ENCODE results near the gene GNAO1.

The GNAO1 gene

GRCh38 chr16:56351481-56351880 is 160.2 kb downstream of the GNAO1 start:
- DNase-seq = no peak

DNA sequence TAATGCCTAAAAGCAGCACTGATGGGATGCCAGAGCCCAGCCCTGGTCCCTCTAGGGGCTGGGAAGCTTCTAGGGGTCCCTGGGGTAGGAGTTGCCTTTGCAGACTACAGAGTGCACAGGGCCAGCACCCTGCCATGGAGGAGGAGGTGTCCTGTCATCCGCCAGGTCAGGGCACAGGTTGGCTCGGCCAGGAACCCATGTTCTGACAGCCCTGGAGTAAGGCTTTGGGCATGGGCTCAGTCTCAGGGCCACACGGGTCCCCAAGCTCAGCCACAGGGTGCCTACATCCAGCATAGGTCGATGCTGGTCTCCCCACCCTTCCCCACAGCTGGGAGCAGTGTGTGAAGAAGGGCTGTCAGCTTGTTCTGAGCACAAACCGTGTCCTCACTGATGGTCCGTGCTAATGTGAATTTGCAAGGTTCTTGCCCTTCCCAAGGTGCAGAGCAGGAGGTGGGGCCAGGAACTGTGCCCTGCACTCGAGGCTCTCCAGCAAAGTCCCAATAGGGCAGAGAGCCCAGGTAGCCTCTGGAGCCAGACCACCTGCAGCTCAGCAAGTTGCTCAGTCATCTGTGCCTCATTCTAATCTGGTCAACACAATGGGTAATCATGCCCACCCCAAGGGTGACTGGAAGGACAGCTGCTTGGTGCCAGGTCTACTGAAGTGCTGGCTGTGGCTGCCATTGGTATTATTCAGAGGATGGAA is 161.2 kb downstream of the GNAO1 start:
- no peak for DNase-seq

- no peak for DNase-seq
These were observed 162.0 kb downstream of the GNAO1 start for GRCh38 chr16:56353054-56353921.

DNA sequence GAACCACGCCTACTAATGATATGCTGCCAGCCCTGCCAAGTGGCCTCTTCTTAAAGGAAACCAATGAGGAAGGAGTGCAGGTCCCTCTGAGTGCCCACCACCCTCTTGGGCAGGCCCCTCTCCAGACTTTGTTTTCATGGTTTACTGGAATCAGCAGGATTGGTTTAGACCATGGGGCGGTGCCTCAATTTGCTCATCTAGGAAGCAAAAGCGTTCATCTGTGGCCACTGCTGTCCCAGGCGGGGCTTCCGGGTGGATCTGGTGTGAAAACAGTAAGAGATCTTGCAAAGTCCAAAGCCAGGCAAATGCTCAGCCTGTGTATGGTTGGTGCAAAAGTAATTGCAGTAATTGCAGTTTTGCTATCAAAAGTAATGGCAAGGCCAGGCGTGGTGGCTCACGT is 162.7 kb downstream of the GNAO1 start:
- no peak for DNase-seq

DNA sequence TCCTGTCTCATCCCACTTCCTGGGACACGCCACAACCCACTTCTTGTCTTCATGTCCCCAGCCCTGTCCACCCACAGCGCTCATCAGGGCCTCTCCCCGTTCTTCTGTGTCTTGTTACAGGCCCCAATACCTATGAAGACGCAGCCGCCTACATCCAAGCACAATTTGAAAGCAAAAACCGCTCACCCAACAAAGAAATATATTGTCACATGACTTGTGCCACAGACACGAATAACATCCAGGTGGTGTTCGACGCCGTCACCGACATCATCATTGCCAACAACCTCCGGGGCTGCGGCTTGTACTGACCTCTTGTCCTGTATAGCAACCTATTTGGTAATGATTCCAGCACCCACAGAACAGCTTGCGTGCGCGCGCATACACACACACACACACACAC is 163.5 kb downstream of the GNAO1 start:
- no peak for DNase-seq

DNA sequence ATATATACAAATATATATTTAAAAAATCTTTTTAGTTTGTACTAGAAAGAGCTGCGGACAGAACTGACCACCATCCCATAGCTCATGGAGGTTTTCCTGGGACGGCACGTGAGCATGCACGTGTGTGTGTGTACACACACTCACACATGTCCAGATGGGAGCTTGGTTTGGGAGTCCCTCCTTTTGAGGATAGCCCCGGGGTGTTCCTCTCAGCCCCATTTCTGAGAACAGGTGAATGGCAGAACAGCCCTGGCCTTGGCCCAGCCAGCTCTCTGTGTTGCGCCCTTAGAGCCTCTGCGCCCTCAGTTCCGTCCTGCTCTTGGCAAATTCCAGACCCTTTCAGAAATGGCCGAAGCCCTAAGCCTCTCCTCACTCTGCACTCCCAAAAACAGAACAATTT is 163.9 kb downstream of the GNAO1 start:
- no peak for DNase-seq

DNA sequence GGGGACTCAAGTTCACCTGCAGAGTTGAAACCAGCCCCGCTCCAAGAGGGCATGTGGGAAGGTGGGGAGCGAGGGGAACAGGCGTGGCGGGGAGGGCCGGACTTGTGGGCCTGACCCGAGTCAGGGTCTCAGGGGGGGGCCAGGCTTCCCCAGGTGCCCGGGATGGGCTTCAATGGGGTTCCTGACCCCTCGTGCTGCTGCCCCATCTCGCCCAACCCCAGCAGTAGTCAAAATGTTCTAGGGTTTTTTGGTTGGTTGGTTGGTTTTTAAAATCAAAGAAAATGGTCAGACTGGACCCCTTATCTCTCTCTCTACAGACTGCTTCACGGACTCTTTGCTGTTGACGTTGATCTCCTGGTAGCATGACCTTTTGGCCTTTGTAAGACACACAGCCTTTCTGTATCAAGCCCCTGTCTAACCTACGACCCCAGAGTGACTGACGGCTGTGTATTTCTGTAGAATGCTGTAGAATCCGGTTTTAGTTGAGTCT is 164.5 kb downstream of the GNAO1 start:
- no peak for DNase-seq

DNA sequence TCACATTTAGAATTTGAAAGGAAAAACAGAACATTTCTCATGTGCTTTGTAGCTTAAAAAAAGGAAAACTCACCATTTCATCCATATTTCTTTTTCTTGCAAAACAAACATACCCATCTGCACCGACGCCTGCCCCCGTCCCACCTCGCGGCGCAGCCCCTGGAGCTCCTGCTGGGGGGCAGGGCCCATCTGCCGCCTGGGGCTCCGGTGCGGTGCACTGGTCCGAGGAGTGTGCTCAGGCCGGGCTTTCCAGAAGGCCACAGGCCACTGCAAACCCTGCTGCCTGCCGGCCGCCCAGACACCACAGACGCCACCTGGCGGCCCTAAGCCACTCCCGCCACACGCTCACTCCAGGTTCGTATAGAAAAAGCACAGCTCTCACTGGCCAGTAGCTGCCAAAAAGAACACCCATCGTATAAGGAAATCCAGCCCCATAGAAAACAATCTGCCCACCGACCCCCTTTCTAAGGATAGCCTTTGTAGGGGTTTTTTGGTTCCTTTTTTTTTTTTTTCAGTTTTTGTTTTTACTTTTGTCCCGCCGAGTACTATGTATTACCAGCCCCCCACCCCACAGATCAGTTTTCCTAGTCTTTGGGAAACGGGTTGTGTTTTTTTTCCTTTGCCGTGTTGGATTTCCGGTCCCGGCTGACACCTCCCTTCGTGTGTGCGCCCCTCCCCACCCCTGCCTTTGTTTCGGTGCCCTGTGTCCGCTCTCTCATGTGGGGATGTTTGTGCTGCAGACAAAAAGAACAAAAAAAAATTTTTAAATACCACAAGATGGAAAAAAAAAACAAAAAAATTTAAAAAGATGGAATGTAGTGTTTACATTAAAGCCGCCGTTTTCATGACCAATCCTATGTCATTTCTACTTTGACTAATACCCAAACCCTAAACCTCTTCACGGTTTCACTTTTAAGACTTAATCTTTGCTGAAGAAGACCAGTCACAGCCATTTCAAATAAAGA is 165.3 kb downstream of the GNAO1 start:
- DNase-seq = no peak

- no peak for DNase-seq
These were observed 166.0 kb downstream of the GNAO1 start for GRCh38 chr16:56357241-56357764.

- no peak for DNase-seq
These were observed 166.6 kb downstream of the GNAO1 start for GRCh38 chr16:56357765-56358322.

DNA sequence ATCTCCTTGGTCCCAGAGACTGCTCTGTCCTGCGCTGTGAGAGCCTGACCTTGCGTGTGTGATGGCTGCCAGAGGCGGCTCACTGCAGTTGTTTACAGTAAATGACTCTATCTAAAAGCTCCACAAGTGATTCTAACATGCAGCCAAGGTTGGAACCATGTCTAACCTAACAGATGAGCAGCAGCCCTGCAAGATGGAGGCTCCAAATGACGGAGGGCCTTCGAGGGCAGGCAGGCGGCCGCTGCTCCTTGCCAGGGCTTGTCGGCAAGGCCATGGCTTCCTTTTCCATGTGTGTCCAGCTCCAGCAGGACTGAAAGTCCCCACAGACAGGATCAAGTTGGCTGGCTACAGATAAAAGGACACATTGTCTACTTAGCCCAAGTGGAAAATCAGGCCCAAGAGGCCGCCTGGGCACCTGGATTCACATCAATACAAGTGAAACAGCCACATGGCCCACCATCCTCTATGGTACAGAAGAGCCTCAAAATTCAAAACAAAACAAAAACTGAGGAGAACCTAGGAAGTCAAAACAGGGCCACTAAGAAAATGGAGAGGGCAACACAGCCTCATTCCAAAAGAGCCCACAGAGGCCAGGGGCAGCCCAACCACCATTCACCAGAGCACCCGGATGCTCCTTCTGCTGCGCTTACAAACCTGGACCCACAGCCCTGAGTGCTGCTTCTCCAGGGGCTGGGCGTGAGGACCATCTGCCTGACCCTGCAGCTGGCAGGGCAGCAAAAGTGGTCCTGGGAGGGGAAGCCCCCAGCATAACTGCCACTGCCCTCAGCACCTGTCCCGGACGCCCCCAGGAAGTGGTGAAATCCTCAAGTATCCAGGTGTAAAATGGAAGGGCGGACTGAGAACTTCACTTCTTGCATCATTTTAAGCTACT is 169.1 kb downstream of the GNAO1 start:
- no peak for DNase-seq

- DNase-seq = no peak
These were observed 170.9 kb downstream of the GNAO1 start for GRCh38 chr16:56362057-56362655.

DNA sequence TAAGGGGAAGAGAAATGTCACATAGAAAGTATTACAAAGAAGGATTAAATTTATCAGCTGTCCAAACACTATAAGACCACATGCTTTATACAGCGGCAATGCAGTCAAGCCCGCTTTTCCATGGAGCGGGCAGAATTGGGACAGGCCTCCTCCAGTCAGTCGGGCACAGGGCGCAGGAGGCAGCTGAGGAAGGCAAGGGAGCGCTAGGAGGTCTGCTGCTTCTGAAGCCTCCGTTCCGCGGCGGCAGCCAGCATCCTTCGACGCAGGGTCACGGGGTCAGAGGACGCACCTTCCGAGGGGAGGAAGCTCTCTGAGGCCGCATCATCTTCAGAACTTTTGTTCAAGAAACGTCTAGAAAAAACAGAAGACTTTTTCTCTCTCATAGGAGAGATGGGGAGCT is 171.4 kb downstream of the GNAO1 start:
- no peak for DNase-seq

DNA sequence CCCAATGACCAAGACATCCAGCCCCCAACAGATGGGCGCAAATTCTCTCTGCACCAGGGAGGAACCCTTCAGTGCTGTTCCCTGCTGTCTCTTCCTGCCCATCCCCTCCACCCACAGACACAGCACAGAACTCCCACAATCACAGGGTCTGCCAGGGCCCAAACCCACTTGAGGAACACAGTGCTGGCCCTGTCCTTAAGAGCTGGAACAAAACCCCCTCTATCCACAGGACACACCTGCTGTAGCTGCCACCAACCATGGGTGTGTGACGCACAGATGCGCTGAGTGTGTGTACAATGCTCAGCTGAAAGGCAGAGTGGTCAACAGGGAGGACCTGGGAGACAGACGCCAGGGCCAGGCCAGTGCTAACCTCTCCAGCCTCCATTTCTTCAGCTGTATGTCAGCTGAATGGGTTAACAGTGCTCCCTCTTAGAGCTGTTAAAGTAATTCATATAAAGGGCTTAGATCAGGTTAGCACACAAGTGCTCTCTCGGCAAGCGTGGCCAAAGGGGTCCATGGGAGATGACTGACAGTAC is 172.0 kb downstream of the GNAO1 start:
- no peak for DNase-seq

DNA sequence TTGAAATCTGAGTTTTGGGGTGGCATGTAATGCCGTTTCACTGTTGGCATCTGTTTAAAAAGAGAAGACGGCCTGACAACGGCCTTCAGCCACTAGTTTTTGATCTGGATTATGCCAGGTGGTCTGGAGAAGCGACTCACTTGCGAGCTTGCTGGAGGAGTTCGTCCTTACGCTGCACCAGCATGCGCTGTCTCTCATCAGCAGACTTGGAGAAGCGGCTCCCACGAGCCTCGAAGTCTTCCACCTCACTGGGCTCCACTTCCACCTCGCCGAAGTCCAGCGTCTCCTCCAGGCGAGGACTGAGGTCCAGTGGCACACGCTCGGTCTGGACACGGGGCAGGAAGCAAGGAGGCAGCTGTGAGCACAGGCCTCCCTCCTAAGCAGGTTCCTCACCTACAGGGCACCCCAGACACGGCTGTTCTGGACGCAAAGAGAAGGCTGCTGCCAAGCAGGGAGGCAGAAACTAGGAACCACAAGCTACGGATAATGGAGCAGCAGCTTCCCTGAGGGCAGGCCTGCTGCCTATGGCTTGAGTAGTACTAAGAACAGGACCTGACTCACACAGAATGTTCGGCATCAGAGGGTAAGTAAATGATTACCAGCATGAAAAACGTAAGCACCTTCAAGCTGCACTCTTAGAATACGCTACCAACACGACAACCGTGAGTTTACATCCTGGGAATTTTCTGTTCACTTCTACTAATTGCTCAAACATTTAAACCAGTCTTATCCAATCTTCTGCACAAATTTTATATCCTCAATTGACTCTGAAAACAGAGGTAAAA is 172.7 kb downstream of the GNAO1 start:
- no peak for DNase-seq

- no peak for DNase-seq
These were observed 173.6 kb downstream of the GNAO1 start for GRCh38 chr16:56364865-56365264.

DNA sequence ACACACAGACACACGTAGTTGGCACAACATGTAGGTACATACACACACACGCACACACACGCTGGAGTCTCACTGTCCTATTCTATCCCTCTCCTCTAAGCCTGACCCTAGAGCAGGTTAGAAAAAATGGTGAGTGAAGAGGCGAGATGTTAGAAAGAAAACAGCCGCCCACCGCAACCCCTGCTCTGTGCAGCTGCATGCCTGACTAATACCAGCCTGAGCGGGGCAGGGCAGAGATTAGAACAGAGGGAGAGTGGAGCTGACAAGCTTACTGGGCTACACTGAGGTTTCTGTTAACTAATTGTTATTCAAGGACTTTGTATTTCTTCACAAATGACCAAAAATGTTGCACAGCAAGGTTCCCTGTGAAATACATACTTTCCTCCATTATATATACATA is 174.3 kb downstream of the GNAO1 start:
- DNase-seq = no peak

GRCh38 chr16:56366945-56367344 is 175.7 kb downstream of the GNAO1 start:
- DNase-seq = no peak

- DNase-seq = no peak
These were observed 176.5 kb downstream of the GNAO1 start for GRCh38 chr16:56367764-56368163.

DNA sequence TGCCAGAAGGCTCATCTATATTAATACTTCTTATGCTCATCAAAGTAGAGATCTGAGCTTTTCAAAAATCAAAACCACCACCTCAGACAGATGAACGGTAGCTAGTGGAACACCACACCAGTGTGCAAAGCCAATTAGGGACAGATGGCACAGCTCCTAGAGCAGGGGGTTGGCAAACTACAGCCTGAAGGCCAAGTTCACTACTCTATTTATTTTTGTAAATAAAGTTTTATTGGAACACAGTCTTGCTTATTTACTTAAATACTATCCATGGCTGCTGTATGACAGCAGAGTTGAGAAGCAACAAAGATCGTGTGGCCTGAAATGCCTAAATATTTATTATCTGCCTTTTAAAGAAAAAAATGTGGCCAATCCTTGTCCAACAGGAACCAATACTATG is 177.3 kb downstream of the GNAO1 start:
- DNase-seq = no peak

Measured in SIG-M5 (cell line).